Prostate gland (tissue), 2 donors: ENCODE measurements around the gene ACOT9.

Experiments used
- CTCF ChIP-seq, 4 experiments: fragments of 200-600 bp in 2 of 4; fragments of 450-650 bp in 2 of 4; sonication (generic) in 2 of 4; IDR thresholded peaks; 1 replicate in 3 of 4; 2 replicates in 1 of 4; pipeline ENCODE4 v1.5.1; 2016 to 2019; ENCODE audit warnings: antibody characterized with exemption in 4 of 4, mild to moderate bottlenecking in 2 of 4, moderate library complexity in 2 of 4
- POLR2AphosphoS5 ChIP-seq: sonication (generic); formaldehyde crosslinking; IDR thresholded peaks from one replicate; pipeline ENCODE4 v1.6.1; 2017; ENCODE audit warnings: antibody characterized with exemption

DNA sequence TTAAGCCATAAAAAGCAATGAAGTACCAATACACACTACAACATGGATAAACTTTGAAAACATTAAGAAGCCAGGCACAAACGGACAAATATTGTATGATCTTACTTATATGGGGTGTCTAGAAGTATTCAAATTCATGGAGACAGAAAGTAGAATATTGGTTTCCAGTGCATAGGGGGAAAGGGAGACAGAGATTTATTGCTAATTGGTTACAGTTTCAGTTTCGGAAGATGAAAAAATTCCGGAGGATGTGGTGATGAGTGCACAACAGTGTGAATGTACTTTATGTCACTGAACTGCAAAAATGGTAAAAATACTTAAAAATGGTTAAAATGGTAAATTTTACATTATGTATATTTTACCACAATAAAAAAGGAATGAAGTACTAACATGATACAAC is 80.9 kb downstream of the ACOT9 start:
- TF ChIP-seq CTCF (IDR thresholded peaks at IDR 0.05): no peak
- TF ChIP-seq POLR2AphosphoS5: no peak
